Type B pancreatic cell (in vitro differentiated cells): ENCODE data around the gene GCGR. TPM values are rescaled to one million over a fixed set of nuclear protein-coding genes. Genes with fewer than 3 reads are reported as not detected.

Source experiments
- DNase-seq: peaks from one replicate; pipeline ENCODE4 v3.0.0; 2021; ENCODE audit warnings: mixed read lengths; ENCODE audit not compliant: unreplicated experiment; ENCODE audit errors: extremely low spot score
- H3K27ac Mint-ChIP-seq: 2 replicates; pipeline ENCODE4 v1.8.0; 2021; ENCODE audit warnings: mild to moderate bottlenecking, mixed read lengths
- H3K27me3 Mint-ChIP-seq: 2 replicates; pipeline ENCODE4 v1.8.0; 2021; ENCODE audit warnings: mixed read lengths
- H3K36me3 Mint-ChIP-seq: 2 replicates; pipeline ENCODE4 v1.8.0; 2021; ENCODE audit warnings: mixed read lengths
- H3K4me1 Mint-ChIP-seq: one replicate; pipeline ENCODE4 v1.8.0; 2021; ENCODE audit warnings: mixed read lengths; ENCODE audit not compliant: unreplicated experiment
- H3K4me3 Mint-ChIP-seq: 2 replicates; pipeline ENCODE4 v1.8.0; 2021; ENCODE audit warnings: mild to moderate bottlenecking, mixed read lengths
- H3K9me3 Mint-ChIP-seq: 2 replicates; pipeline ENCODE4 v1.8.0; 2021; ENCODE audit warnings: mixed read lengths
- CTCF ChIP-seq: fragments of 200-600 bp; sonication (generic); conservative IDR thresholded peaks from 2 replicates; pipeline ENCODE4 v1.5.0; 2021; ENCODE audit warnings: antibody characterized with exemption, mild to moderate bottlenecking
- long read RNA-seq: library from polyadenylated mRNA; unstranded; transcript quantifications from one replicate; pipeline ENCODE4 v2.0.0, GENCODE V29; 2020
- total RNA-seq: library from RNA; stranded (reverse); gene quantifications from 2 replicates; pipeline ENCODE4 v1.2.1, GENCODE V29; 2021; ENCODE audit warnings: low replicate concordance

Gene GCGR
- total RNA-seq, result 1.2 and 1.7 TPM in 2 replicates
- long read RNA-seq, result 0 reads

- Mint-ChIP-seq H3K27me3 (peaks cover 67% of the 10 kb centered on the region), H3K36me3 (no peaks in the 10 kb centered on the region)
These were observed at the start of gene GCGR for GRCh38 chr17:81803728-81804558. Gene GCGR, plus strand, starts transcription at chr17:81804150. Its CDS starts 4,869 bp downstream, at chr17:81809019.

GRCh38 chr17:81792675-81793615 lies 11.0 kb upstream of the GCGR start:
- Mint-ChIP-seq H3K27me3 (no peaks in the 10 kb centered on the region), H3K4me3 (no peak overlapping the region), H3K27ac (no peak overlapping the region), H3K36me3 (no peaks in the 10 kb centered on the region), H3K9me3 (no peaks in the 10 kb centered on the region), H3K4me1 (no peaks in the 10 kb centered on the region)
- DNase-seq, result no peak
- no peak for TF ChIP-seq CTCF

More at GRCh38 chr17:81803728-81804558, at the start of gene GCGR:
- Mint-ChIP-seq H3K4me1 (no peaks in the 10 kb centered on the region), H3K4me3 (peak within 1 kb of the TSS; percentile 70), H3K27ac (no peak within 1 kb of the TSS), H3K9me3 (no peaks in the 10 kb centered on the region)
- TF ChIP-seq CTCF, result no peak
- no peak for DNase-seq

- Mint-ChIP-seq H3K4me1 (no peaks in the 10 kb centered on the region), H3K4me3 (no peak overlapping the region), H3K27me3 (no peaks in the 10 kb centered on the region), H3K36me3 (no peaks in the 10 kb centered on the region), H3K27ac (no peak overlapping the region), H3K9me3 (no peaks in the 10 kb centered on the region)
- TF ChIP-seq CTCF, result no peak
- no peak for DNase-seq
These were observed 9.9 kb upstream of the GCGR start for GRCh38 chr17:81794074-81794476.

- no peak overlapping the region for H3K27ac Mint-ChIP-seq
- no peak for DNase-seq
- no peaks in the 10 kb centered on the region for H3K9me3 Mint-ChIP-seq
- H3K4me1 Mint-ChIP-seq, result no peaks in the 10 kb centered on the region
- peaks cover under 1% of the 10 kb centered on the region for H3K27me3 Mint-ChIP-seq
- H3K4me3 Mint-ChIP-seq, result no peak overlapping the region
- H3K36me3 Mint-ChIP-seq, result no peaks in the 10 kb centered on the region
- no peak for TF ChIP-seq CTCF
These were observed 9.4 kb upstream of the GCGR start for GRCh38 chr17:81794509-81794908.

GRCh38 chr17:81801327-81801726 lies 2.6 kb upstream of the GCGR start:
- no peak for DNase-seq
- Mint-ChIP-seq H3K27me3 (peaks cover 52% of the 10 kb centered on the region), H3K4me1 (no peaks in the 10 kb centered on the region), H3K27ac (no peak overlapping the region), H3K36me3 (no peaks in the 10 kb centered on the region), H3K4me3 (no peak overlapping the region), H3K9me3 (no peaks in the 10 kb centered on the region)
- no peak for TF ChIP-seq CTCF
